Smooth muscle cell (in vitro differentiated cells): ENCODE data around the gene SKP1. TPM values are rescaled to one million over a fixed set of nuclear protein-coding genes. Genes with fewer than 3 reads are reported as not detected.
A peak's percentile ranks its signal among the peaks of the same experiment; 100 is the strongest.

Experiments
- DNase-seq: peaks from one replicate; lab custom pipeline; 2025; ENCODE audit not compliant: unreplicated experiment; lab: John Stamatoyannopoulos, UW
- H2AFZ ChIP-seq: fragments of 200-600 bp; sonication (generic); 2 replicates; pipeline ENCODE4 v1.6.0; 2016; ENCODE audit warnings: antibody characterized with exemption, low read depth, mild to moderate bottlenecking
- H3F3A ChIP-seq: fragments of 200-600 bp; sonication (generic); 2 replicates; pipeline ENCODE4 v1.6.0; 2017; ENCODE audit warnings: antibody characterized with exemption, low read depth
- H3K27ac ChIP-seq: fragments of 200-600 bp; sonication (generic); 2 replicates; pipeline ENCODE4 v1.5.1; 2016; ENCODE audit warnings: low read depth, mild to moderate bottlenecking
- H3K27me3 ChIP-seq: fragments of 200-600 bp; sonication (generic); 2 replicates; pipeline ENCODE4 v1.6.1; 2016; ENCODE audit warnings: low read depth, mild to moderate bottlenecking
- H3K36me3 ChIP-seq: fragments of 200-600 bp; sonication (generic); 2 replicates; pipeline ENCODE4 v1.5.1; 2016; ENCODE audit warnings: low read depth
- H3K4me1 ChIP-seq: fragments of 200-600 bp; sonication (generic); 2 replicates; pipeline ENCODE4 v1.5.1; 2016; ENCODE audit warnings: low read depth
- H3K4me2 ChIP-seq: fragments of 200-600 bp; sonication (generic); 2 replicates; pipeline ENCODE4 v1.6.0; 2016; ENCODE audit warnings: mild to moderate bottlenecking
- H3K4me3 ChIP-seq: fragments of 200-600 bp; sonication (generic); 2 replicates; pipeline ENCODE4 v1.5.1; 2016; ENCODE audit warnings: mild to moderate bottlenecking
- H3K79me2 ChIP-seq: fragments of 200-600 bp; sonication (generic); 2 replicates; pipeline ENCODE4 v1.6.0; 2016; ENCODE audit warnings: low read depth, mild to moderate bottlenecking
- H3K9ac ChIP-seq: fragments of 200-600 bp; sonication (generic); 2 replicates; pipeline ENCODE4 v1.6.0; 2016; ENCODE audit warnings: low read depth
- H3K9me3 ChIP-seq: fragments of 200-600 bp; sonication (generic); replicated peaks from 2 replicates; pipeline ENCODE4 v1.5.1; 2016; ENCODE audit warnings: low read depth
- H4K20me1 ChIP-seq: fragments of 200-600 bp; sonication (generic); 2 replicates; pipeline ENCODE4 v1.6.0; 2016; ENCODE audit warnings: low read depth
- WGBS: methylation state at CpG from one replicate; pipeline ENCODE4 v1.1.7; 2016; ENCODE audit warnings: low lambda C conversion rate; 5-methylcytosine and 5-hydroxymethylcytosine counted together
- polyA plus RNA-seq: library from polyadenylated mRNA; unstranded; fragments of >200 nt; fragmentation: Nextera tagmentation; extraction: Ambion mirVana; gene quantifications from 2 replicates; pipeline ENCODE4 v1.2.1, GENCODE V29; 2016
- total RNA-seq: library from RNA; depleted of rRNA; stranded (reverse); fragments of >200 nt; gene quantifications from 2 replicates; pipeline ENCODE4 v1.2.3, GENCODE V29; 2014
- TF ChIP-seq, protein P1 (sequence below): fragments of 200-600 bp; sonication (generic); IDR thresholded peaks from 2 replicates; pipeline ENCODE4 v1.5.1; 2017; ENCODE audit warnings: borderline replicate concordance, mild to moderate bottlenecking, antibody characterized with exemption; ENCODE audit not compliant: insufficient read depth, poor library complexity, severe bottlenecking

SKP1 gene
- total and polyA plus RNA-seq, 2 experiments from 2014 or later = 620 to 739 TPM

DNA sequence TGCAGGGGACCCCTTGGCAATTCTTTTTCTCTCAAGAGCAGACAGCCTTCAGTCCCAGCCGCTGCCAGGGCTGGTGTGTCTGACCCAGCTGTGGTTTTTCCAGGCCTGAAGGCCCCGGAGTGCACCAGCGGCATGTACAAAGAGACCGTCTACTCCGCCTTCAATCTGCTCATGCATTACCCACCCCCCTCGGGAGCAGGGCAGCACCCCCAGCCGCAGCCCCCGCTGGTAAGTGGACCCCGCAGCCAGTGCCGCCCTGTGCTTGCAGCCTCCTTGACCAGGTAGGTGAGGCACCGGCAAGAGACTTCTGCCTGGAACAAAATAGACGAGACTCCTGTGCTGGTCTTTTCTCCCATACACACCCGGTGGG lies 61.0 kb downstream of the SKP1 start:
- H4K20me1 ChIP-seq = peaks cover 16% of the 10 kb centered on the region
- TF ChIP-seq, protein P1, sequence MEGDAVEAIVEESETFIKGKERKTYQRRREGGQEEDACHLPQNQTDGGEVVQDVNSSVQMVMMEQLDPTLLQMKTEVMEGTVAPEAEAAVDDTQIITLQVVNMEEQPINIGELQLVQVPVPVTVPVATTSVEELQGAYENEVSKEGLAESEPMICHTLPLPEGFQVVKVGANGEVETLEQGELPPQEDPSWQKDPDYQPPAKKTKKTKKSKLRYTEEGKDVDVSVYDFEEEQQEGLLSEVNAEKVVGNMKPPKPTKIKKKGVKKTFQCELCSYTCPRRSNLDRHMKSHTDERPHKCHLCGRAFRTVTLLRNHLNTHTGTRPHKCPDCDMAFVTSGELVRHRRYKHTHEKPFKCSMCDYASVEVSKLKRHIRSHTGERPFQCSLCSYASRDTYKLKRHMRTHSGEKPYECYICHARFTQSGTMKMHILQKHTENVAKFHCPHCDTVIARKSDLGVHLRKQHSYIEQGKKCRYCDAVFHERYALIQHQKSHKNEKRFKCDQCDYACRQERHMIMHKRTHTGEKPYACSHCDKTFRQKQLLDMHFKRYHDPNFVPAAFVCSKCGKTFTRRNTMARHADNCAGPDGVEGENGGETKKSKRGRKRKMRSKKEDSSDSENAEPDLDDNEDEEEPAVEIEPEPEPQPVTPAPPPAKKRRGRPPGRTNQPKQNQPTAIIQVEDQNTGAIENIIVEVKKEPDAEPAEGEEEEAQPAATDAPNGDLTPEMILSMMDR = no peak
- no peak overlapping the region for H3K27ac ChIP-seq
- no peaks in the 10 kb centered on the region for H3K4me1 ChIP-seq
- no peaks in the 10 kb centered on the region for H3K36me3 ChIP-seq
- H3K9me3 ChIP-seq = no peaks in the 10 kb centered on the region
- DNase-seq = no peak
- H2AFZ ChIP-seq = no peak overlapping the region
- 80% methylated on average over 13 of the region's 13 CpGs for WGBS
- peak overlapping the region; percentile 58 for H3K4me3 ChIP-seq
- H3K79me2 ChIP-seq = no peaks in the 10 kb centered on the region
- peak overlapping the region; percentile 98 for H3K4me2 ChIP-seq
- H3K9ac ChIP-seq = no peak overlapping the region
- peaks cover 6% of the 10 kb centered on the region for H3K27me3 ChIP-seq
- H3F3A ChIP-seq = no peaks in the 10 kb centered on the region

DNA sequence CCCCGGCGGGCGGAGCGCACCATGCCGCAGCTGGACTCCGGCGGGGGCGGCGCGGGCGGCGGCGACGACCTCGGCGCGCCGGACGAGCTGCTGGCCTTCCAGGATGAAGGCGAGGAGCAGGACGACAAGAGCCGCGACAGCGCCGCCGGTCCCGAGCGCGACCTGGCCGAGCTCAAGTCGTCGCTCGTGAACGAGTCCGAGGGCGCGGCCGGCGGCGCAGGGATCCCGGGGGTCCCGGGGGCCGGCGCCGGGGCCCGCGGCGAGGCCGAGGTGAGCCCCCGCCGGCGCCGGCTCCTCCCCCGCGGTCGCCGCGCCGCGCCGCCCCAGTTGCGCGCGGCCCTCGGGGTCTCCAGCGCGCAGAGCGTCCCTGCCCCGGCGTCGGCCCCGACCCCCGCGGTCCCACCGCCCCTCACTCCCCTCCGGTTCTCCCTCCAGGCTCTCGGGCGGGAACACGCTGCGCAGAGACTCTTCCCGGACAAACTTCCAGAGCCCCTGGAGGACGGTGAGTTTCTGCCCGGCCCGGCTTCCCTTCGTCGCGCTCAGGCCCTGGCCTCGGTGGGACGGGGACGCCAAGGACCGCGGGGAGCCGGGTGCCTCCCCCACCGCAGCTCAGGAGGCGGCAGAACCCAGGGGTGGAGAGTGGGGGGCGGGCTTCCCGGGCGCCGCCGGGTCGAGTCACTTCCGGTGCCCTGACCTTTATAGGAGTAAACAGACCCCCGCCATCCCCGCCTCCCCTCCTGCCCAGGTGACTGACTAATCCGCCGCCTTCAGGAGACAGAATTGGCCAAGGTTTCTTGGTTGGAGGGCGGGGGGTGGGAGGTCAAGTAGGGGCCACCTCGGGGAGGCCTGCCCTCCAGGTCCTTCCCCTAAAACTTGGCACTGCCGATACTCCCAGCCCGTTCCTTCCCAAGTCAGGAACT lies 61.6 kb downstream of the SKP1 start:
- 2% methylated on average over 52 of the region's 110 CpGs for WGBS
- no peaks in the 10 kb centered on the region for H3K79me2 ChIP-seq
- DNase-seq = no peak
- peak overlapping the region; percentile 47 for H3K9ac ChIP-seq
- peaks cover 11% of the 10 kb centered on the region for H4K20me1 ChIP-seq
- H2AFZ ChIP-seq = no peak overlapping the region
- no peaks in the 10 kb centered on the region for H3F3A ChIP-seq
- peak overlapping the region; percentile 58 for H3K4me3 ChIP-seq
- no peaks in the 10 kb centered on the region for H3K4me1 ChIP-seq
- no peaks in the 10 kb centered on the region for H3K36me3 ChIP-seq
- peaks cover 6% of the 10 kb centered on the region for H3K27me3 ChIP-seq
- TF ChIP-seq, protein P1 = no peak
- peak overlapping the region; percentile 98 for H3K4me2 ChIP-seq
- H3K27ac ChIP-seq = no peak overlapping the region
- no peaks in the 10 kb centered on the region for H3K9me3 ChIP-seq

DNA sequence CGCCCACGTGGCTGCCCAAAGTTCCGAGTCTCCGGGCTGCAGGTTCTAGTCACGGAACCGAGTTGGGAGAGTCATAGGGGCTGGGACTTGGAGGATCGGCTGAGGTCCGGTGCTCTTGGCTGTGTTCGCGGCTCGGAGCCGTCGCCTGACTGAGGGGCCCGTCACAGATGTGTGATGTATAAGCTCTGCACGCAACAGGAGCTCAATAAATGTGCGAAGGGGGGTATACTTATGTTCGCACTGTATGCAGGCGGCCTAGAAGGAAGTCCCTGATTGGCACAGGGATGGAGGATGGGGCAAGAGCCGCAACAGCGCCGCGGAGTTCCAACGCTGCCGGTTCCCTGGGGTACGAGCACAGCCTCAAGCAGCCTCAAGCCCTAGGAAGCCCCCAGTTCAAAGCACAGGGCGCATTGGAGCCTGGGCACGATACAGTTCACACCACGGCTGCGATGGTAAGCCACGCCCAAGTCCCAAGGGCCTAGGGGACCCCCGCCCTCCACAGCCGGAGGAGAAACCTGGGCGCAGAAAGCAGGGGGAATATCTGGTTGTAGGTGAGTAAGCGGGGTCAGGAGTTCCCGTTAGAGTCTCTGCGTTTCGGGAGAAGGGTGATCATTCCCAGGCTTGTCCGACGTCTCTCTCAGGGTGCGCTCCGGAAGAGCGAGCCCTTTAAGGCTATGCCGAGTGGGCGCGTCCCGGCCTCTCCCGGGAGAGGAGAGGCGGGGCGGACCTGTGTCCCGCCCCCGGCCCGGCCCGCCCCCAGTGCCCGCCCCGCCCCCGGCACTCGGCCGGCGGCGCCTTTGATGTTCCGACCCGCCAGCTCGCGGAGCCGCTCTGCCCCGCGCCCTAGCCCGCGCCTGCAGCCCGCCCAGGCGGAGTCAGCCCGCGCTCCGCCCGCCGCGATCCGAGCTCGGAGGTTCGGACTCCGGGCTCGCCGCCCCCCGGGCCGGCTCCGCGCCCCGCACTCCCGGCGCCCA lies 62.6 kb downstream of the SKP1 start, which contains the start of gene TCF7:
TCF7 (plus strand) TSS at position 780 of the 974 bp plus-strand sequence. CDS start 226 bp downstream, outside the sequence.
- Histone ChIP-seq H4K20me1 (peaks cover 9% of the 10 kb centered on the region), H3K79me2 (no peaks in the 10 kb centered on the region), H3K9ac (peak within 1 kb of the TSS; percentile 47), H3K36me3 (no peaks in the 10 kb centered on the region), H3K27ac (no peak within 1 kb of the TSS), H3K9me3 (no peaks in the 10 kb centered on the region), H3K4me1 (no peaks in the 10 kb centered on the region), H3K4me3 (peak within 1 kb of the TSS; percentile 65), H3F3A (no peaks in the 10 kb centered on the region), H2AFZ (peak within 1 kb of the TSS; percentile 71), H3K27me3 (peaks cover 6% of the 10 kb centered on the region), H3K4me2 (peak within 1 kb of the TSS; percentile 98)
- peak; percentile 29 for DNase-seq
- TF ChIP-seq, protein P1 = no peak
- 9% methylated on average over 60 of the region's 90 CpGs for WGBS
